IMR-90 (cell line): ENCODE measurements around the gene CCDC7. TPM values are rescaled to one million over a fixed set of nuclear protein-coding genes. Genes with fewer than 3 reads are reported as not detected.

ENCODE experiments used
- ATAC-seq: fragments of 200-7000 bp; cut with Tn5 transposase; 2 replicates; pipeline ENCODE4 v1.9.1; 2020; ENCODE audit warnings: low read depth, mild to moderate bottlenecking, moderate library complexity
- BruUV-seq: library from RNA; stranded (reverse); fragments of 400-500 nt; replicated peaks from 2 replicates; lab custom pipeline; 2021; lab: Mats Ljungman, UMichigan
- CTCF ChIA-PET: fragments of 300-600 bp; formaldehyde crosslinking; extraction: SDS; loops from one replicate; lab custom pipeline; 2021; ENCODE audit warnings: antibody characterized with exemption; lab: Yijun Ruan, JAX
- POLR2A ChIA-PET: fragments of 300-600 bp; sonication (Branson Sonifier 250); formaldehyde crosslinking; loops from one replicate; lab custom pipeline; 2022; ENCODE audit warnings: antibody characterized with exemption; ENCODE audit not compliant: unreplicated experiment; lab: Charles Lee
- DNase-seq: peaks from one replicate; pipeline ENCODE4 v3.0.0; 2013
- H2AFZ ChIP-seq: replicated peaks from 2 replicates; pipeline ENCODE3; 2013; ENCODE audit warnings: low read length, mild to moderate bottlenecking; ENCODE audit not compliant: poor library complexity
- H2AK5ac ChIP-seq: 2 replicates; pipeline ENCODE4 v1.6.1; 2013; ENCODE audit warnings: low read depth, low read length, inconsistent platforms
- H2AK9ac ChIP-seq: replicated peaks from 2 replicates; pipeline ENCODE3; 2013; ENCODE audit warnings: mild to moderate bottlenecking, low read depth, low read length, moderate library complexity; ENCODE audit not compliant: poor library complexity
- H2BK120ac ChIP-seq: 2 replicates; pipeline ENCODE4 v1.6.1; 2013; ENCODE audit warnings: low read depth, low read length, inconsistent platforms
- H2BK15ac ChIP-seq: 3 replicates; pipeline ENCODE4 v1.6.1; 2013; ENCODE audit warnings: low read depth, low read length, inconsistent platforms
- H2BK20ac ChIP-seq: 2 replicates; pipeline ENCODE4 v1.6.1; 2013; ENCODE audit warnings: low read depth, mild to moderate bottlenecking, inconsistent platforms, low read length, moderate library complexity
- H2BK5ac ChIP-seq: 2 replicates; pipeline ENCODE4 v1.6.1; 2013; ENCODE audit warnings: mild to moderate bottlenecking, low read depth, low read length, inconsistent platforms; ENCODE audit not compliant: poor library complexity, severe bottlenecking
- H3K14ac ChIP-seq: replicated peaks from 2 replicates; pipeline ENCODE4 v1.6.1; 2013; ENCODE audit warnings: low read depth, low read length, inconsistent platforms
- H3K18ac ChIP-seq: 2 replicates; pipeline ENCODE4 v1.6.1; 2013; ENCODE audit warnings: low read depth, low read length, control low read depth
- H3K23ac ChIP-seq: 2 replicates; pipeline ENCODE4 v1.6.1; 2013; ENCODE audit warnings: low read depth, low read length, inconsistent platforms
- H3K27ac ChIP-seq: 2 replicates; pipeline ENCODE4 v1.5.1; 2013; ENCODE audit warnings: mild to moderate bottlenecking, control low read depth, low read length; ENCODE audit not compliant: insufficient read depth
- H3K27me3 ChIP-seq: 2 replicates; pipeline ENCODE4 v1.6.1; 2013; ENCODE audit warnings: low read length; ENCODE audit not compliant: control insufficient read depth, insufficient read depth
- H3K36me3 ChIP-seq: 2 replicates; pipeline ENCODE4 v1.6.1; 2013; ENCODE audit warnings: low read length, mixed read lengths; ENCODE audit not compliant: control insufficient read depth, insufficient read depth
- H3K4ac ChIP-seq: 2 replicates; pipeline ENCODE4 v1.6.1; 2013; ENCODE audit warnings: low read depth, low read length, inconsistent platforms
- H3K4me1 ChIP-seq: 2 replicates; pipeline ENCODE4 v1.6.1; 2013; ENCODE audit warnings: low read length, mixed read lengths; ENCODE audit not compliant: control insufficient read depth, insufficient read depth
- H3K4me2 ChIP-seq: 2 replicates; pipeline ENCODE4 v1.6.1; 2013; ENCODE audit warnings: low read depth, mild to moderate bottlenecking, control low read depth, low read length, moderate library complexity
- H3K4me3 ChIP-seq: 2 replicates; pipeline ENCODE4 v1.5.1; 2013; ENCODE audit warnings: low read depth, mild to moderate bottlenecking, control low read depth, low read length, moderate library complexity; ENCODE audit not compliant: insufficient read depth
- H3K56ac ChIP-seq: 2 replicates; pipeline ENCODE4 v1.6.1; 2013; ENCODE audit warnings: low read length, inconsistent platforms; ENCODE audit not compliant: insufficient read depth; ENCODE audit errors: extremely low read depth
- H3K79me1 ChIP-seq, 2 experiments: 2 replicates each; pipeline ENCODE4 v1.6.1; 2013; ENCODE audit warnings: low read length in 2 of 2, inconsistent platforms in 1 of 2, low read depth in 1 of 2
- H3K9ac ChIP-seq: 2 replicates; pipeline ENCODE4 v1.6.1; 2013; ENCODE audit warnings: low read depth, low read length, control low read depth
- H3K9me1 ChIP-seq: 2 replicates; pipeline ENCODE4 v1.6.1; 2013; ENCODE audit warnings: low read length, inconsistent platforms; ENCODE audit not compliant: insufficient read depth
- H3K9me3 ChIP-seq: 2 replicates; pipeline ENCODE4 v1.6.1; 2013; ENCODE audit warnings: low read length; ENCODE audit not compliant: control insufficient read depth, insufficient read depth
- H4K20me1 ChIP-seq: 2 replicates; pipeline ENCODE4 v1.6.1; 2013; ENCODE audit warnings: low read length, inconsistent platforms; ENCODE audit not compliant: insufficient read depth
- H4K5ac ChIP-seq: 2 replicates; pipeline ENCODE4 v1.6.1; 2013; ENCODE audit warnings: mild to moderate bottlenecking, low read depth, low read length, control low read depth
- H4K8ac ChIP-seq, 2 experiments: 2 replicates each; pipeline ENCODE4 v1.6.1; 2013; ENCODE audit warnings: low read depth in 2 of 2, low read length in 2 of 2, control low read depth in 1 of 2, inconsistent platforms in 1 of 2
- H4K91ac ChIP-seq: 2 replicates; pipeline ENCODE4 v1.6.1; 2013; ENCODE audit warnings: low read depth, low read length, inconsistent platforms; ENCODE audit not compliant: insufficient read depth
- BHLHE40 ChIP-seq: fragments of 150-350 bp; IDR thresholded peaks from 2 replicates; pipeline ENCODE4 v1.6.1; 2016; ENCODE audit warnings: mild to moderate bottlenecking, low read depth, low read length
- CTCF ChIP-seq: conservative IDR thresholded peaks from 2 replicates; pipeline ENCODE4 v1.5.1; 2012; ENCODE audit warnings: mild to moderate bottlenecking, low read depth, low read length, improper control_type of control experiment
- ELK1 ChIP-seq: fragments of 150-350 bp; IDR thresholded peaks from 2 replicates; pipeline ENCODE4 v1.6.1; 2016; ENCODE audit warnings: low read depth, mild to moderate bottlenecking, low read length, moderate library complexity, borderline replicate concordance
- MXI1 ChIP-seq: IDR thresholded peaks from 2 replicates; pipeline ENCODE4 v1.6.1; 2012; ENCODE audit warnings: low read depth, mild to moderate bottlenecking, low read length, moderate library complexity, borderline replicate concordance
- POLR2A ChIP-seq: IDR thresholded peaks from 2 replicates; pipeline ENCODE4 v1.6.1; 2012; ENCODE audit warnings: mild to moderate bottlenecking, low read depth, low read length
- RAD21 ChIP-seq: IDR thresholded peaks from 2 replicates; pipeline ENCODE4 v1.6.1; 2012; ENCODE audit warnings: low read length, improper control_type of control experiment
- RCOR1 ChIP-seq: IDR thresholded peaks from 2 replicates; pipeline ENCODE4 v1.6.1; 2012; ENCODE audit warnings: mild to moderate bottlenecking, low read length, improper control_type of control experiment; ENCODE audit not compliant: insufficient replicate concordance
- RFX5 ChIP-seq: IDR thresholded peaks from 2 replicates; pipeline ENCODE4 v1.8.0; 2012; ENCODE audit warnings: low read depth, mild to moderate bottlenecking, low read length, moderate library complexity
- WGBS, 2 experiments: methylation state at CpG; one replicate each; pipeline versions ENCODE4 v1.1.5 to v1.1.7; 2013; ENCODE audit warnings: missing lambda C conversion rate in 2 of 2; ENCODE audit not compliant: insufficient read length in 1 of 2; ENCODE audit errors: extremely low coverage in 2 of 2; 5-methylcytosine and 5-hydroxymethylcytosine counted together
- dilution Hi-C: fragments of 300-500 bp; cut with HindIII; formaldehyde crosslinking; loops from one replicate; pipeline ENCODE4 v1.14.3; 2018; ENCODE audit warnings: low sequenced_read_pairs; ENCODE audit not compliant: unreplicated experiment
- in situ Hi-C: fragments of 300-500 bp; cut with MboI; formaldehyde crosslinking; loops from 3 replicates; pipeline ENCODE4 v1.14.3; 2019; ENCODE audit warnings: low sequenced_read_pairs, inconsistent platforms, mixed read lengths
- intact Hi-C: fragments of 100-400 bp; cut with micrococcal nuclease; formaldehyde crosslinking; loops from 2 replicates; pipeline ENCODE4 v1.10.0; 2022
- polyA plus RNA-seq, 3 experiments: library from polyadenylated mRNA; depleted of rRNA; stranded (reverse); fragments of >200 nt; gene quantifications; 2 replicates each; pipeline ENCODE4 v1.2.3, GENCODE V29; 2012; ENCODE audit warnings: low replicate concordance in 1 of 3
- total RNA-seq: library from RNA; depleted of rRNA; stranded (reverse); fragments of >200 nt; gene quantifications from 2 replicates; pipeline ENCODE4 v1.2.3, GENCODE V29; 2012

Gene CCDC7
- total and polyA plus RNA-seq, 2 of the 4 experiments (the other 2 are of a cell fraction): 0.74 to 4.3 TPM

- H2BK20ac ChIP-seq: no peak overlapping the region
- H3K4ac ChIP-seq: no peak overlapping the region
- H2AFZ ChIP-seq: no peak overlapping the region
- ChIA-PET POLR2A (no interaction called here), CTCF (no interaction called here)
- H4K5ac ChIP-seq: no peak overlapping the region
- no peak overlapping the region for H3K4me2 ChIP-seq
- H3K4me3 ChIP-seq: no peak overlapping the region
- no peak overlapping the region for H3K14ac ChIP-seq
- no peak overlapping the region for H2BK5ac ChIP-seq
- no peak overlapping the region for H4K8ac ChIP-seq
- H3K9me3 ChIP-seq: no peaks in the 10 kb centered on the region
- no peak overlapping the region for H2AK5ac ChIP-seq
- H3K79me1 ChIP-seq: peaks cover 11 to 26% of the 10 kb centered on the region in 2 experiments
- no peak overlapping the region for H3K23ac ChIP-seq
- no peaks in the 10 kb centered on the region; the same call in 1 of the 2 replicates for H4K20me1 ChIP-seq
- H3K36me3 ChIP-seq: peaks cover 13% of the 10 kb centered on the region
- TF ChIP-seq MXI1: no peak
- TF ChIP-seq BHLHE40: no peak
- no peak for TF ChIP-seq RCOR1
- no peak for TF ChIP-seq CTCF
- TF ChIP-seq ELK1: no peak
- no peak for TF ChIP-seq RAD21
- TF ChIP-seq POLR2A: no peak
- no peak for TF ChIP-seq RFX5
- no peak overlapping the region for H2BK15ac ChIP-seq
- no TSS peak for BruUV-seq
- no peak overlapping the region for H2BK120ac ChIP-seq
- H3K56ac ChIP-seq: no peak overlapping the region
- H4K91ac ChIP-seq: no peak overlapping the region
- in situ Hi-C loops: no loop called here
- no peak overlapping the region for H2AK9ac ChIP-seq
- no peak for DNase-seq
- H3K9me1 ChIP-seq: peaks cover 11% of the 10 kb centered on the region; the same call in 1 of the 2 replicates
- no peak overlapping the region for H3K18ac ChIP-seq
- no peak overlapping the region for H3K27ac ChIP-seq
- no peaks in the 10 kb centered on the region for H3K4me1 ChIP-seq
- no peaks in the 10 kb centered on the region for H3K27me3 ChIP-seq
- WGBS, 2 experiments: no CpG with 5 or more reads among the region's 2 CpGs
- ATAC-seq: no peak
- dilution Hi-C loops: no loop called here
- no peak overlapping the region for H3K9ac ChIP-seq
- intact Hi-C loops: no loop called here
These were observed 448.1 kb downstream of the CCDC7 start for GRCh38 chr10:32893916-32894664.
